NCI-H226 (cell line): Measurements from ENCODE around the gene CDH4.
"Not testable (repeated sequence)": the region's sequence is repeated elsewhere in the genome, so short reads cannot be mapped to it uniquely, and the experiment has no call there.

Experiments
- DNase-seq: peaks from one replicate; pipeline ENCODE4 v3.0.0-alpha.2; 2015

The CDH4 gene

GRCh38 chr20:61253640-61254511, 1.8 kb downstream of the CDH4 start:
- no peak for DNase-seq

DNA sequence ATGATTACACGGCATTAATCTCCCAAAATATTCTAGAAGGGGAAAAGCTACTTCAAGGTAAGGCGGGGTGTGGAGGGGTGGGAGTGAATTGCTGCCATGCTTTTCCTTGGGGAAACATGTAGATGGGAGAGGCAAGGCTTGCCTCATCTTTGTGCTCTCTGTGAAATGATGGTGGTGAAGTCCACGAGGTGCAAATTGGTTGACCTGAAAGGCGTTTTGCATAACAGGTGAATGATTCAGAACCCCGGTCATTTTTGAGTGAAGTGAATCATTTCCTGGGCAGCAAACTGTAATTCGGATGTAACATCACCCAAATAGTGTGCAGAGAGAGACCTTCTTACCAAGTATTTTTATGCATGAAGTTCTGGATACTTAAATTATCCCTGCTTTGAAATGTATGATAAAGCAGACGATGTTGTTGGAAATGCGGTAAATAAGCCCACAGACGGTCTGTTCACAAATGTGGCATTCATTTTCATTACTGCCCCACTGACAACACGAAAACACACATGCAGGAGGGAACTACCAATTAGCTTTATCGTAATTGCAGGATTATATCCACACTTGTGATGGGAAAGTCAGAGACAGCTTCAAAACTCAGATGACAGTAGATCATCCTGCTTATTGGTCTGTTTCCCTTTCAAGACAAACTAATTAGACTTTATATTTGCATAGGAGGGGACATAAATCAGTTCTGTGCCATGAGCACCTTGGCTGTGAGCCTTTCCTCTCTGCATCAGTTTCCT, 3.0 kb downstream of the CDH4 start:
- DNase-seq = peak; percentile 86

- DNase-seq = no peak
Observed at GRCh38 chr20:61256365-61256764, 4.3 kb downstream of the CDH4 start.

GRCh38 chr20:61256824-61257223, 4.8 kb downstream of the CDH4 start:
- no peak for DNase-seq

GRCh38 chr20:61257611-61258010, 5.5 kb downstream of the CDH4 start:
- DNase-seq = no peak

- no peak for DNase-seq
Observed at GRCh38 chr20:61259741-61260140, 7.7 kb downstream of the CDH4 start.

GRCh38 chr20:61260905-61261304, 8.8 kb downstream of the CDH4 start:
- DNase-seq = no peak

- no peak for DNase-seq
Observed at GRCh38 chr20:61262036-61262435, 10.0 kb downstream of the CDH4 start.

- no peak for DNase-seq
Observed at GRCh38 chr20:61262514-61262913, 10.5 kb downstream of the CDH4 start.

- no peak for DNase-seq
Observed at GRCh38 chr20:61263084-61263695, 11.1 kb downstream of the CDH4 start.

- DNase-seq = no peak
Observed at GRCh38 chr20:61263938-61264337, 11.9 kb downstream of the CDH4 start.

DNA sequence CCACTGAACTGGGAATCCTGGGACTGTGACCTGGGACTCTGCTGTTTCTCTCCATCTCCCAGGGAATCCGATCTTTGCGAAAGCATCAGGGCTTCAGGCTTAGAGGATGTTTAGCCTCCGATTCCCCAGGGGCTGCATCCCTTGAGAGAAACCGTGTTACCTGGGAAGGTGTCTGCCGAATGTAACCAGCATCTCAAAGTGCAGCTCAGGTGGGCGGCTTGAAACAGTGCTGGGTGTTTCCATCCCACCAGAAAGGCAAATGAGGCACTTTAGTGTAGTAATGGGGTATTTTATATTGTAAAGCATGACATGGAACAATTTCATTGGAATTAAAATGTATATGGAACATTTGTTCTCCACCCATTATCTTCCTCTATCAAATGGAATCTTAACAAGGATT, 15.2 kb downstream of the CDH4 start:
- DNase-seq = no peak

DNA sequence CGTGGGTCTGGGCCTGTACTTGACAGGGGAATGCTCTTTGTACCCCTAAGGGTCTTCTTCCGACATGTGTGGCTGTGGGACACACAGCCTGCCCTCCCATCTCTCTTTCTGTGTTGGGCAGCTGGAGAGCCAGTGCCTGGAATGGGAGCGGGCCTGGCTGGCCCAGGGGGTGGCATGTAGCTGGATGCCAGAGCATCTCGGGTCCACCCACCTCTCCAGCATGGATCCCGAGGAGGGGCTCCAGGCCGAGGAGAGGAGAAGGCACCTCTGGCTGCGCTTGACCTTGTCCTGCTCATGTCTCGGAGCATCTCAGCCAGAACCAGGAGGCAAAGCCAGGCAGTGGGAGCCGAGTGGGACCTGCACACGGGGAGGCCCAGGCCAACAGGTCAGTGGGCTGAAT, 16.0 kb downstream of the CDH4 start:
- DNase-seq = no peak

DNA sequence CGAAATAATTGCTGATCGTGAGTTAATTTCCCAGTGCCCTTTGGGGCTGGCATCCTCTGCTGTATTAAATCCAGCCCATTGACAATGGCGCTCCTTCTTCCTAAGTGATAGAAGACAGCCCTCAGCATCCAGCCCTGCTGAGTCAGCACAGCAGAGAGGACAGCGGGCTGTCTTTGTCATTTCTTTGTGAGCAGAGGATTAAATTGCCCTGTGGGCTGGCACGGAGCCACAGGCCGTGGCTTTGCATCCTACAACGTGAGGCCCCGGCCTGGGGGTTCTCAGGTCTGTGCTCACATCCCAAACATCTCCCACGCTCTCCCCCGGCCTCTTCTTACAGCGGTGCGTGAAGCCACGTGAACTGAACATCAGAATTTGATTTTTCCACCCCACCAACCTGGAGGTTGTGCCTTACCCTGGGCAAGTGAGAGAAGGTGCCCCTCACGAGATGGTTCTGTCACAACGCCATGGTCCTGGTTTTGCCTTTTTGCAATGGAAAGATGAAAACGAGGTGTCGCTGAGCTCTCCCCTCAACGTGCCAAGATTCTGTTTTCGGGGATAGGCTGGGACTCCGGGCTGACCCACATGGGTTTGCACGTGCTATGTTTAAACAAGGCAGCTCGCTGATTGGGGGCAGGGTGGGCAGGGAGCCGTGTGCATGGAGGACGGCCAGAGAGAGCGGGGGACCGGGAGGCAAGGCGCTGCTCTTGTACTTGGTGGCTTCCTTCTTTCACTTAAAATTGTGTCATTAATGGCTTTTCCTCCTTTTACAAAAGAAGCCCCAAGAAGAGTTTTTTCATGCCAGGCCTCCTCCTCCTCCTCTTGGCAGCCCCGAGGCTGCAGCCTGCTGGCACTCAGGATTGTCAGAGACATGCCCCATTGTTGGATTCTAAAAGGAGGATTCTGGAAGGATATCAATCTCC, 19.5 kb downstream of the CDH4 start:
- no peak for DNase-seq

DNA sequence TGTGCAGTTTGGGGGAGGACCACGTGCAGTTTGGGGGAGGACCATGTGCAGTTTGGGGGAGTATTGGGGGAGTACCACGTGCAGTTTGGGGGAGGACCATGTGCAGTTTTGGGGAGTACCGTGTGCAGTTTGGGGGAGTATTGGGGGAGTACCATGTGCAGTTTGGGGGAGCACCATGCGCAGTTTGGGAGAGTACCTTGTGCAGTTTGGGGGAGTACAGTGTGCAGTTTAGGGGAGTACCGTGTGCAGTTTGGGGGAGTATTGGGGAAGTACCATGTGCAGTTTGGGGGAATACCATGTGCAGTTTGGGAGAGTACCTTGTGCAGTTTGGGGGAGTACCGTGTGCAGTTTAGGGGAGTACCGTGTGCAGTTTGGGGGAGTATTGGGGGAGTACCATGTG, 21.0 kb downstream of the CDH4 start:
- DNase-seq = not testable (repeated sequence)

GRCh38 chr20:61273666-61274065, 21.6 kb downstream of the CDH4 start:
- DNase-seq = not testable (repeated sequence)

DNA sequence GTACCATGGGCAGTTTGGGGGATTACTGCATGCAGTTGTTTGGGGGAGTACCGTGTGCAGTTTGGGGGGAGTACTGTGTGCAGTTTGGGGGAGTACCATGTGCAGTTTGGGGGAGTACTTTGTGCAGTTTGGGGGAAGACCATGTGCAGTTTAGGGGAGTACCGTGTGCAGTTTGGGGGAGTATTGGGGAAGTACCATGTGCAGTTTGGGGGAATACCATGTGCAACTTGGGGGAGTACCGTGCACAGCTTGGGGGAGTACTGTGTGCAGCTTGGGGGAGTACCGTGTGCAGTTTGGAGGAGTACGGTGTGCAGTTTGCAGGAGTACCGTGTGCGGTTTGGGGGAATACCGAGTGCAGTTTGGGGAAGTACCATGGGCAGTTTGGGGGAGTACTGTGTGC, 22.3 kb downstream of the CDH4 start:
- no peak for DNase-seq

DNA sequence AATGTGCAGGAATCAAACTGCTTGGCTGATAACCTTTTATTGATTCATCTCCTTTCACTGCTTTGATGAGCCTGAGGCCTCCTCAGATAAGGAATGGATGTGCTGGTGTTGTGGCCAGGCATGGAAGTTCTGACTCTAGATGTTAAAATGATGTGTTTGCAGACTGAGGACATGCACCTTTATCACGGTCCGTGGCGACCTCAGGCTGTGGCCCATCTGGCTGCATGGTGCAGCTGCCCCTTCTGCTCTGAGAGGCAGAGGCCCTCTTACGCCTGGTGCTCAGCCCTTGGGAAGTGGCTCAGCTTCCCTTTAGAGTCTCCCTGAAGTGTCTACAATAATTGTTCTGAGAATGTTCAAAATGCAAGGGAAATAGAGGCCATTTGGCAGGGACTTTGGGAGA, 26.2 kb downstream of the CDH4 start:
- no peak for DNase-seq

GRCh38 chr20:61279621-61280150, 27.6 kb downstream of the CDH4 start:
- DNase-seq = no peak

GRCh38 chr20:61280217-61280980, 28.3 kb downstream of the CDH4 start:
- DNase-seq = no peak

DNA sequence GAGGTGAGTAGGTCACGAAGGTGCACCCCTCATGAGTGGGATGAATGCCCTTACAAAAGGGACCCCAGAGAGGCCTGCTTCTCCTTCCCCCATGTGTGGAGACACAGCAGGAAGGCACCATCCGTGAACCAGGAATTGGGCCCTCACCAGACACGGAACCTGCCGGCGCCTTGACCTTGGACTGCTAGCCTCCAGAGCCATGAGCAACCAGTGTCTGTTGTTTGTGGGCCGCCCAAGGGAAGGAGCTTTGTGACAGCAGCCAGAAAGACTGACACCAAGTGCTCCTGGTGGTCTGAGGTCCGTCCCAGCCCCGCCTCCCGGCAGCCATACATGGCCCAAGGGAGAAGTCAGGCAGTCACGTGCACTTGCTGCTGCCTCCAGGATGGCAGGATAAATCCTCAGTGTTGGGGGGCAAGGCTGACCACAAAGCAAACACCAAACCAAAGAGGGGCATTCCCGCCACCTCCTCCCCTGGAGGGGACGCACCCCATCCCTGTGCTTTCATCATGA, 29.3 kb downstream of the CDH4 start:
- DNase-seq = no peak
